H9 (cell line): Measurements from ENCODE around the gene KISS1. TPM values are rescaled to one million over a fixed set of nuclear protein-coding genes. Genes with fewer than 3 reads are reported as not detected.

Source experiments
- DNase-seq: peaks from one replicate; pipeline ENCODE4 v3.0.0-alpha.2; 2017
- H2AFZ ChIP-seq: one replicate; pipeline ENCODE4 v1.6.1; 2013; ENCODE audit warnings: mild to moderate bottlenecking, low read length, control low read depth, moderate library complexity
- H2AK5ac ChIP-seq: 2 replicates; pipeline ENCODE4 v1.6.1; 2013; ENCODE audit warnings: low read length, control low read depth, mixed read lengths; ENCODE audit not compliant: insufficient read length
- H2BK120ac ChIP-seq: one replicate; pipeline ENCODE4 v1.6.1; 2013; ENCODE audit warnings: low read depth, mild to moderate bottlenecking, low read length, control low read depth, inconsistent platforms; ENCODE audit not compliant: poor library complexity, severe bottlenecking
- H2BK12ac ChIP-seq: 2 replicates; pipeline ENCODE4 v1.6.1; 2013; ENCODE audit warnings: low read length, control low read depth, mixed read lengths, low read depth; ENCODE audit not compliant: insufficient read length
- H2BK15ac ChIP-seq: 2 replicates; pipeline ENCODE4 v1.6.1; 2013; ENCODE audit warnings: low read depth, low read length, control low read depth
- H2BK20ac ChIP-seq: one replicate; pipeline ENCODE4 v1.6.1; 2013; ENCODE audit warnings: low read depth, mild to moderate bottlenecking, low read length, control low read depth, inconsistent platforms; ENCODE audit not compliant: poor library complexity, severe bottlenecking
- H2BK5ac ChIP-seq: 2 replicates; pipeline ENCODE4 v1.6.1; 2013; ENCODE audit warnings: low read length, control low read depth, mixed read lengths; ENCODE audit not compliant: insufficient read length
- H3K14ac ChIP-seq: 2 replicates; pipeline ENCODE4 v1.6.1; 2013; ENCODE audit warnings: low read length, control low read depth; ENCODE audit not compliant: insufficient read depth
- H3K18ac ChIP-seq: 2 replicates; pipeline ENCODE4 v1.6.1; 2013; ENCODE audit warnings: low read depth, mild to moderate bottlenecking, mixed read lengths, low read length, control low read depth; ENCODE audit not compliant: insufficient read length
- H3K23ac ChIP-seq: 2 replicates; pipeline ENCODE4 v1.6.1; 2013; ENCODE audit warnings: low read length, control low read depth, mixed read lengths, low read depth; ENCODE audit not compliant: insufficient read length
- H3K23me2 ChIP-seq: 2 replicates; pipeline ENCODE4 v1.6.1; 2013; ENCODE audit warnings: low read depth, mild to moderate bottlenecking, mixed read lengths, low read length, control low read depth; ENCODE audit not compliant: insufficient read length, poor library complexity, severe bottlenecking
- H3K27ac ChIP-seq: 2 replicates; pipeline ENCODE4 v1.5.1; 2013; ENCODE audit warnings: low read length, control low read depth, mixed read lengths, low read depth; ENCODE audit not compliant: insufficient read length
- H3K27me3 ChIP-seq: 2 replicates; pipeline ENCODE4 v1.6.1; 2013; ENCODE audit warnings: low read length, control low read depth, inconsistent platforms; ENCODE audit not compliant: insufficient read depth
- H3K4ac ChIP-seq: 2 replicates; pipeline ENCODE4 v1.6.1; 2013; ENCODE audit warnings: low read depth, mild to moderate bottlenecking, control low read depth, inconsistent platforms, low read length, moderate library complexity
- H3K4me1 ChIP-seq: 2 replicates; pipeline ENCODE4 v1.6.1; 2013; ENCODE audit warnings: low read length, control low read depth, inconsistent platforms; ENCODE audit not compliant: insufficient read depth
- H3K4me2 ChIP-seq: 2 replicates; pipeline ENCODE4 v1.6.1; 2013; ENCODE audit warnings: low read length, control low read depth, mixed read lengths; ENCODE audit not compliant: insufficient read length, insufficient read depth
- H3K56ac ChIP-seq: 2 replicates; pipeline ENCODE4 v1.6.1; 2013; ENCODE audit warnings: low read depth, mild to moderate bottlenecking, mixed read lengths, low read length, control low read depth; ENCODE audit not compliant: insufficient read length
- H3K79me1 ChIP-seq: 2 replicates; pipeline ENCODE4 v1.6.1; 2013; ENCODE audit warnings: low read depth, mild to moderate bottlenecking, moderate library complexity, low read length, control low read depth, inconsistent platforms; ENCODE audit not compliant: insufficient read depth, poor library complexity, severe bottlenecking
- H3K79me2 ChIP-seq: 2 replicates; pipeline ENCODE4 v1.6.1; 2013; ENCODE audit warnings: low read length, control low read depth, inconsistent platforms; ENCODE audit not compliant: insufficient read depth
- H3K9ac ChIP-seq: 2 replicates; pipeline ENCODE4 v1.6.1; 2013; ENCODE audit warnings: low read length, control low read depth, mixed read lengths; ENCODE audit not compliant: insufficient read length; ENCODE audit errors: extremely low read depth
- H3K9me3 ChIP-seq: one replicate; pipeline ENCODE4 v1.6.1; 2013; ENCODE audit warnings: low read depth, low read length, inconsistent platforms; ENCODE audit not compliant: control insufficient read depth
- H3T11ph ChIP-seq: one replicate; pipeline ENCODE4 v1.6.1; 2013; ENCODE audit warnings: mild to moderate bottlenecking, low read length, control low read depth, inconsistent platforms
- H4K20me1 ChIP-seq: one replicate; pipeline ENCODE4 v1.6.1; 2013; ENCODE audit not compliant: control insufficient read depth, insufficient read length, insufficient read depth
- H4K5ac ChIP-seq: 2 replicates; pipeline ENCODE4 v1.6.1; 2013; ENCODE audit warnings: low read depth, mild to moderate bottlenecking, mixed read lengths, low read length, control low read depth; ENCODE audit not compliant: insufficient read length
- H4K8ac ChIP-seq: replicated peaks from 2 replicates; pipeline ENCODE4 v1.6.1; 2013; ENCODE audit warnings: low read length, control low read depth, mixed read lengths, low read depth; ENCODE audit not compliant: insufficient read length
- H4K91ac ChIP-seq: 2 replicates; pipeline ENCODE4 v1.6.1; 2013; ENCODE audit warnings: low read depth, mild to moderate bottlenecking, moderate library complexity, mixed read lengths, low read length, control low read depth; ENCODE audit not compliant: insufficient read length
- H3K27ac Mint-ChIP-seq, 3 experiments: 2 replicates in 2 of 3; 3 replicates in 1 of 3; pipeline ENCODE4 v1.8.0; 2020 to 2021; ENCODE audit warnings: mixed read lengths in 3 of 3, mild to moderate bottlenecking in 1 of 3, moderate library complexity in 1 of 3
- H3K27me3 Mint-ChIP-seq: 2 replicates; pipeline ENCODE4 v1.8.0; 2021; ENCODE audit warnings: low read depth, mild to moderate bottlenecking, moderate library complexity, mixed read lengths
- H3K36me3 Mint-ChIP-seq, 3 experiments: 2 replicates in 2 of 3; 3 replicates in 1 of 3; pipeline ENCODE4 v1.8.0; 2020 to 2021; ENCODE audit warnings: low read depth in 3 of 3, mixed read lengths in 3 of 3; ENCODE audit not compliant: insufficient read depth in 1 of 3
- H3K4me1 Mint-ChIP-seq, 2 experiments: 2 replicates each; pipeline ENCODE4 v1.8.0; 2020; ENCODE audit warnings: mixed read lengths in 2 of 2
- H3K4me3 Mint-ChIP-seq, 2 experiments: 2 replicates in 1 of 2; 3 replicates in 1 of 2; pipeline ENCODE4 v1.8.0; 2020 to 2021; ENCODE audit warnings: mild to moderate bottlenecking in 2 of 2, mixed read lengths in 2 of 2, moderate library complexity in 1 of 2
- H3K9me3 Mint-ChIP-seq, 2 experiments: 2 replicates in 1 of 2; 3 replicates in 1 of 2; pipeline ENCODE4 v1.8.0; 2020; ENCODE audit warnings: mild to moderate bottlenecking in 2 of 2, mixed read lengths in 2 of 2, moderate library complexity in 1 of 2
- WGBS: extraction: QIAGEN DNeasy Blood & Tissue Kit; methylation state at CpG from one replicate; pipeline ENCODE4 v1.1.7; 2013; ENCODE audit warnings: missing lambda C conversion rate, low lambda C conversion rate, mixed read lengths; ENCODE audit not compliant: insufficient read length; ENCODE audit errors: extremely low coverage; 5-methylcytosine and 5-hydroxymethylcytosine counted together
- total RNA-seq: library from RNA; stranded (reverse); gene quantifications from 2 replicates; pipeline ENCODE4 v1.2.1, GENCODE V29; 2021
- TF ChIP-seq, protein P1 (sequence below): fragments of 200-600 bp; sonication (generic); conservative IDR thresholded peaks from 3 replicates; pipeline ENCODE4 v1.8.0; 2021; ENCODE audit warnings: antibody characterized with exemption, mild to moderate bottlenecking

Gene KISS1
- total RNA-seq, 1 experiment from 2014 or later = 0.68 TPM

- peak within 1 kb of the TSS; percentile 46 for H3K9ac ChIP-seq
- H3K56ac ChIP-seq = no peak within 1 kb of the TSS
- no peaks in the 10 kb centered on the region for H3K9me3 ChIP-seq
- no CpG with 5 or more reads among the region's 41 CpGs for WGBS
- H4K8ac ChIP-seq = no peak within 1 kb of the TSS
- no peaks in the 10 kb centered on the region for H4K20me1 ChIP-seq
- peaks cover 3% of the 10 kb centered on the region; the same call in 1 of the 2 replicates for H3K4me1 ChIP-seq
- no peaks in the 10 kb centered on the region for H3K36me3 Mint-ChIP-seq
- no peak within 1 kb of the TSS for H2AK5ac ChIP-seq
- peak within 1 kb of the TSS in 1 of 3 experiments; percentile 90; a peak in 3 of 7 replicates for H3K27ac Mint-ChIP-seq
- H3K4me3 Mint-ChIP-seq = peak within 1 kb of the TSS; percentile 74 to 80
- no peaks in the 10 kb centered on the region for H3K79me2 ChIP-seq
- H4K91ac ChIP-seq = no peak within 1 kb of the TSS
- no peaks in the 10 kb centered on the region for H3K27me3 ChIP-seq
- no peak within 1 kb of the TSS for H2BK5ac ChIP-seq
- H3K9me3 Mint-ChIP-seq = no peaks in the 10 kb centered on the region
- H2BK12ac ChIP-seq = no peak within 1 kb of the TSS
- peaks cover 4 to 6% of the 10 kb centered on the region in 2 experiments; a peak in 2 of 4 replicates for H3K4me1 Mint-ChIP-seq
- no peak within 1 kb of the TSS for H3T11ph ChIP-seq
- peak within 1 kb of the TSS; percentile 58 for H3K18ac ChIP-seq
- no peak within 1 kb of the TSS for H4K5ac ChIP-seq
- no peak within 1 kb of the TSS for H3K23ac ChIP-seq
- TF ChIP-seq, protein P1, sequence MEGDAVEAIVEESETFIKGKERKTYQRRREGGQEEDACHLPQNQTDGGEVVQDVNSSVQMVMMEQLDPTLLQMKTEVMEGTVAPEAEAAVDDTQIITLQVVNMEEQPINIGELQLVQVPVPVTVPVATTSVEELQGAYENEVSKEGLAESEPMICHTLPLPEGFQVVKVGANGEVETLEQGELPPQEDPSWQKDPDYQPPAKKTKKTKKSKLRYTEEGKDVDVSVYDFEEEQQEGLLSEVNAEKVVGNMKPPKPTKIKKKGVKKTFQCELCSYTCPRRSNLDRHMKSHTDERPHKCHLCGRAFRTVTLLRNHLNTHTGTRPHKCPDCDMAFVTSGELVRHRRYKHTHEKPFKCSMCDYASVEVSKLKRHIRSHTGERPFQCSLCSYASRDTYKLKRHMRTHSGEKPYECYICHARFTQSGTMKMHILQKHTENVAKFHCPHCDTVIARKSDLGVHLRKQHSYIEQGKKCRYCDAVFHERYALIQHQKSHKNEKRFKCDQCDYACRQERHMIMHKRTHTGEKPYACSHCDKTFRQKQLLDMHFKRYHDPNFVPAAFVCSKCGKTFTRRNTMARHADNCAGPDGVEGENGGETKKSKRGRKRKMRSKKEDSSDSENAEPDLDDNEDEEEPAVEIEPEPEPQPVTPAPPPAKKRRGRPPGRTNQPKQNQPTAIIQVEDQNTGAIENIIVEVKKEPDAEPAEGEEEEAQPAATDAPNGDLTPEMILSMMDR = peak; percentile 81
- 0 out of 2 replicates have a peak within 1 kb of the TSS, but pooled peaks have one; percentile 40 for H3K14ac ChIP-seq
- no peak within 1 kb of the TSS for H2BK15ac ChIP-seq
- H3K4ac ChIP-seq = no peak within 1 kb of the TSS
- no peak within 1 kb of the TSS for H3K27ac ChIP-seq
- peaks cover 11% of the 10 kb centered on the region for H3K23me2 ChIP-seq
- H3K79me1 ChIP-seq = no peaks in the 10 kb centered on the region
- peaks cover 6% of the 10 kb centered on the region for H3K27me3 Mint-ChIP-seq
- H2BK20ac ChIP-seq = no peak within 1 kb of the TSS
- no peak within 1 kb of the TSS for H2BK120ac ChIP-seq
- H2AFZ ChIP-seq = peak within 1 kb of the TSS; percentile 89
- H3K4me2 ChIP-seq = peak within 1 kb of the TSS; percentile 34
- peak; percentile 94 for DNase-seq
Measured at GRCh38 chr1:204213668-204214662, 17.7 kb upstream of the KISS1 start, which contains the start of gene GOLT1A. GOLT1A (minus strand) TSS chr1:204213988; CDS start chr1:204213906, 82 bp downstream.
